ENCODE data around the gene FSCN2.

DNA sequence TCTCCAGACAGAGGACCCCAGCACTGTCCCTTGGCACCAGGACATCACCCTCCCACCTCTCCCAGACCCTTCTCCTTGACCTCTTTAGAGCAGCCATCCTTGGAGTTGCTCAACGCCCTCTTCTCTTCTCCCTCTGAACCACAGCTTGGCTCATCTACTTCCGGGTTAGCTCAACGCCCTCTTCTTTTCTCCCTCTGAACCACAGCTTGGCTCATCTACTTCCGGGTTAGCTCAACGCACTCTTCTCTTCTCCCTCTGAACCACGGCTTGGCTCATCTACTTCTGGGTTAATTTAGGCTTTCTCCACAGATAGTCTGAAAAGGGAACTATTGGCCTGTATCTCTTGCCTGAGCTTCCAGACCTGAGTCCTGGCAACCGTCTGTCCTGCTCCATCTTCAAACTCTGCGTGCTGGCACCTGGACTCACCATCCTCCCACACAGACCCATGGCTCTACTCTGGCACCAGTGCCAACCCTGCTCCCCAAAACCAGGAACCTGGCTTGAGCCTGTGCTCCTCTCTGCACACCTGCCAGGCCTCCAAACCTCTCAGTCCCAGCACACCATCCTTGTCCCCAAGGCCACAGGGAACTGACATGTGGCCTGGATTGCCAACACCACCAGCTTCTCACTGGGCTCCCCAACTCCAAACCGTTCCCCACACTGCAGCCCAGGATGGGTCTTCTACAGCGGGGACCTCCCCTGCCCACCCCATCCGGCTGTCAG is 49.3 kb downstream of the FSCN2 start:
- TF ChIP-seq, protein P1, sequence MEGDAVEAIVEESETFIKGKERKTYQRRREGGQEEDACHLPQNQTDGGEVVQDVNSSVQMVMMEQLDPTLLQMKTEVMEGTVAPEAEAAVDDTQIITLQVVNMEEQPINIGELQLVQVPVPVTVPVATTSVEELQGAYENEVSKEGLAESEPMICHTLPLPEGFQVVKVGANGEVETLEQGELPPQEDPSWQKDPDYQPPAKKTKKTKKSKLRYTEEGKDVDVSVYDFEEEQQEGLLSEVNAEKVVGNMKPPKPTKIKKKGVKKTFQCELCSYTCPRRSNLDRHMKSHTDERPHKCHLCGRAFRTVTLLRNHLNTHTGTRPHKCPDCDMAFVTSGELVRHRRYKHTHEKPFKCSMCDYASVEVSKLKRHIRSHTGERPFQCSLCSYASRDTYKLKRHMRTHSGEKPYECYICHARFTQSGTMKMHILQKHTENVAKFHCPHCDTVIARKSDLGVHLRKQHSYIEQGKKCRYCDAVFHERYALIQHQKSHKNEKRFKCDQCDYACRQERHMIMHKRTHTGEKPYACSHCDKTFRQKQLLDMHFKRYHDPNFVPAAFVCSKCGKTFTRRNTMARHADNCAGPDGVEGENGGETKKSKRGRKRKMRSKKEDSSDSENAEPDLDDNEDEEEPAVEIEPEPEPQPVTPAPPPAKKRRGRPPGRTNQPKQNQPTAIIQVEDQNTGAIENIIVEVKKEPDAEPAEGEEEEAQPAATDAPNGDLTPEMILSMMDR (IDR thresholded peaks at IDR 0.05) = no peak
- TF ChIP-seq, protein P2, sequence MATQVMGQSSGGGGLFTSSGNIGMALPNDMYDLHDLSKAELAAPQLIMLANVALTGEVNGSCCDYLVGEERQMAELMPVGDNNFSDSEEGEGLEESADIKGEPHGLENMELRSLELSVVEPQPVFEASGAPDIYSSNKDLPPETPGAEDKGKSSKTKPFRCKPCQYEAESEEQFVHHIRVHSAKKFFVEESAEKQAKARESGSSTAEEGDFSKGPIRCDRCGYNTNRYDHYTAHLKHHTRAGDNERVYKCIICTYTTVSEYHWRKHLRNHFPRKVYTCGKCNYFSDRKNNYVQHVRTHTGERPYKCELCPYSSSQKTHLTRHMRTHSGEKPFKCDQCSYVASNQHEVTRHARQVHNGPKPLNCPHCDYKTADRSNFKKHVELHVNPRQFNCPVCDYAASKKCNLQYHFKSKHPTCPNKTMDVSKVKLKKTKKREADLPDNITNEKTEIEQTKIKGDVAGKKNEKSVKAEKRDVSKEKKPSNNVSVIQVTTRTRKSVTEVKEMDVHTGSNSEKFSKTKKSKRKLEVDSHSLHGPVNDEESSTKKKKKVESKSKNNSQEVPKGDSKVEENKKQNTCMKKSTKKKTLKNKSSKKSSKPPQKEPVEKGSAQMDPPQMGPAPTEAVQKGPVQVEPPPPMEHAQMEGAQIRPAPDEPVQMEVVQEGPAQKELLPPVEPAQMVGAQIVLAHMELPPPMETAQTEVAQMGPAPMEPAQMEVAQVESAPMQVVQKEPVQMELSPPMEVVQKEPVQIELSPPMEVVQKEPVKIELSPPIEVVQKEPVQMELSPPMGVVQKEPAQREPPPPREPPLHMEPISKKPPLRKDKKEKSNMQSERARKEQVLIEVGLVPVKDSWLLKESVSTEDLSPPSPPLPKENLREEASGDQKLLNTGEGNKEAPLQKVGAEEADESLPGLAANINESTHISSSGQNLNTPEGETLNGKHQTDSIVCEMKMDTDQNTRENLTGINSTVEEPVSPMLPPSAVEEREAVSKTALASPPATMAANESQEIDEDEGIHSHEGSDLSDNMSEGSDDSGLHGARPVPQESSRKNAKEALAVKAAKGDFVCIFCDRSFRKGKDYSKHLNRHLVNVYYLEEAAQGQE (IDR thresholded peaks at IDR 0.05; ENCODE audit: insufficient read depth in 1 of 2, low read depth in 2 of 2, low read length in 1 of 2) = no peak
- no peak for TF ChIP-seq POLR2AphosphoS5 (IDR thresholded peaks at IDR 0.05; ENCODE audit: low read depth, low read length)

All from Panc1 (cell line).